GM18907 (cell line): ENCODE measurements around the gene FOXRED2.
"Not testable (repeated sequence)": the region's sequence is repeated elsewhere in the genome, so short reads cannot be mapped to it uniquely, and the experiment has no call there.

Source experiments
- ATAC-seq: cut with Tn5 transposase; IDR thresholded peaks from one replicate; pipeline ENCODE4 v1.9.1; 2021; ENCODE audit warnings: mild to moderate bottlenecking, moderate library complexity; ENCODE audit not compliant: unreplicated experiment

Gene FOXRED2

DNA sequence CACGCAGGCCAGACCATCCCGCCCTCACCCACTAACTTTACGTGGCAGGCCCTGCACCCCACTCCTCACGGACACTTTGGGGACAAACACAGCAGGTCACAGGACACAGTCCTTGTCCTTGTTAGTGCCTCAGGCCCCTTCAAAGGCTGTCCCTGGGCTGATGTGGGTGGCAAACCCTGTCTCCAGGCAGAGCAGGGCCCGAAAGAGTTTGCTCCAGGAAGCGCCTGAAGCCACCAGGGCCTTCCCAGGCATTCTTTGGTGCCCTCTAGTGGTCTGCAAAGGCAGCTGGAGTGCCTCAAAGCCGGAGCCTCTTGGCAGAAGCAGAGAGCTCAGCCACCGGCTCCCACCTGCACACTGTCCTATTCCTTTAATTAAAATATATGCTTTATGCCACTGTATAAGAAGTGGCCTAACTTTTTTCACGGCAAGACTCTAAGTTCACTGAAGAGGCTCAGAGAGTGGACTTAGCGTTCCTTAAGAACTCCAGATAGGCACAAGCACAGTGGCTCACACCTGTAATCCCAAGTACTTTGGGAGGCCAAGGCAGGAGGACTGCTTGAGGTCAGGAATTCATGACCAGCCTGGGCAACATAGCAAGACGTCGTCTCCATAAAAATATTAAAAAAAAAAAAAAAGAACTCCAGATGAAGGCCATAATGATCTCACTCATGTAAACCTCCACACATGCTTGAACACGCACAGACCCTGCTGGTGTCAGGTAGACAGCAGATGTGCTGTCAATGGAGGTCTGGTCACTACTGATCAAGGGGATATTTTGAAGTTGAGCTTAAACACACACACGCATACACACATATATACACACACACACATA, 36.5 kb downstream of the FOXRED2 start:
- peak; percentile 47 for ATAC-seq

DNA sequence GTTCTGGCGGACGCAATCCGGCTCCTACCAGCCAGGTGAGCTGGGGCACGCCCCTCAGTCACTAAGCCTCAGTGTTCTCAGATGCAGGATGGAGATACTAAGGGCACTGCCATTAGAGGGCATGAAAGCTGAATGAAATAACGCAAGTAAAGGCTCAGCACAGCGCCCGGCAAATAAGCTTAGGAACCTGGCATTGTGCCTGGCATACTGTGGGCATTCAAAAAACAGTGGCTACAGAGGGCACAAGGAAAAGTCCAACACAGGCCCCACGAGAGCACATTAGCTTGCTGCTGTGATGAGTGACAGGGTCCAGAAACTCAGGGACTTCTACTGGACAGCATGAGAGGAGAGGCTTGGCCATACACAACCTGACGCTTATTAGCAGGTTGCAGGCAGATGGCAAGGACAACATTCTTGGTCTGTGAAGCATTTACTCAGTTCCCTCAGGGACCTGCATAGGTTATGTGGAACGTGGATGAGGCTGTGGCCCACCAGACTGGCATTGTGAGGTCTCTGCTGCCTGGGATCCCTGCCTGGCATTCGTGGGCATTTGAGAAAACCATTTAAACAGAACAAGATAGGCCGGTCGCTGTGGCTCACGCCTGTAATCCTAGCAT, 37.6 kb downstream of the FOXRED2 start:
- no peak for ATAC-seq

DNA sequence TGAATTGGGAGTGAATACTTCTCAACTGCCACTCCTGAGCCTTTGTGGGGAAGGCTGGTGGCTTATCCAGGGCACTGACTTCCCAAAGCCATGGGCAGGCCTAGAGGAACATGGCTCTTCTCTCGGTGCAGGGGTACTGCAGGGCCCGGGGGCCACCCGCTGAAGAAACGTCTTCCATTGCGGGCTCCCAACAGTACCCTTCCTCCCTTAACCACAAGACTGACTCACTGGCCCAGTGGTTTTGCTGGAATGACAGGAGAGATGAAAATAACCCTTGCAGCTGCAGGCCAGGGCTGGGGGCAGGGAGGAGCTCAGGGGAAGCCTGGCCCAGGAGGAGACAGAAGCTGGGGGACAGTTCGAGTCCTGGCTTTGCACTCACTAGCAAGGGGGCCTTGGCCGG, 38.9 kb downstream of the FOXRED2 start:
- no peak for ATAC-seq

DNA sequence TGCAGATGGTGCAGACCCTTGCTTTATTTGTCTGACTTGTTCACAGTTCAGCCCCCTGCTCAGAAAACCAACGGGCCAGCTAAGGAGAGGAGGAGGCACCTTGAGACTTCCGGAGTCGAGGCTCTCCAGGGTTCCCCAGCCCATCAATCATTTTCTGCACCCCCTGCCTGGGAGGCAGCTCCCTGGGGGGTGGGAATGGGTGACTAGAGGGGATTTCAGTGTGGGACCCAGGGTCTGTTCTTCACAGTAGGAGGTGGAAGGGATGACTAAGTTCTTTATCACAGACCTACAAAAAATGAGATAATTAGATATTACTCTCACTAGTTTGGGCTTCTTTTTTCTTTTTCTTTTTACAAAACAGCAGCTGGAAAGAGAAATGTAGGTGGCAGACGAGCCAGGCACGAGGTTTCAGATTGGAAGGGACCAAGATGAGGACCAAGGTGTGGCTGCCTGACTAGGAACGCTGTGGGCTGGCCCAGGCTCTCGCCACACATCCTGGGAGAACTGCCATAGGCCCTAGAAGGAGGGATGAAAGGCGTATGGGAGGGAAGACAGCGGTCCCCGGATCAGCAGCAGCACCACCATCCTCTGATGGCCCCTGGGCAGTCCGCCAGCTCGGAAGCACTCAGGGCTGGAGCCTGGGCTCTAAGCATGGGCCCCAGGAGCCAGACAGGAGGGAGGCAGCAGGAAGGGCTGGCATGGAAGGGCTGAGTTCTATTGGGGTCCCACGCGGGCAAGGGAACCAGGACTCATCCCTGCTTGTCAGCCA, 39.6 kb downstream of the FOXRED2 start:
- ATAC-seq, result no peak

DNA sequence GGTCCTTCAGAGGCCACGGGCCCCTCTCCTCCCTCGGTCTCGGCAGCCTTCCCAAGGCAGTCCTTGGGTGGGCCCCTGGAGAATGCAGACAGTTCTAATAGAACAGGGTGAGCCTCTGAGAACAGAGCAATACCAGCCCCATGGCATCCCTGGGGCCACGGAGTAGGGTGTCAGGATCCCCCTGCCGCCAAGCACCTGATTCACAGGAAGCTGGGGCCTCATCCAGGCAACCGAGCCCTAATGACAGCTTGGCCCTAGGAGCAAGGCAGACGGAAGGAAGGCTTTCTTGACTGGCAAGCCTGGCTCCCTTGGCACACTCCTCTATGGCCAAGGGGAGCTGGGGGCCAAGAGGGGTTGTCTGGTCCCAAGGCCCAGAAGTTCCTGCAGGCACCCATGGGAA, 40.6 kb downstream of the FOXRED2 start:
- no peak for ATAC-seq

DNA sequence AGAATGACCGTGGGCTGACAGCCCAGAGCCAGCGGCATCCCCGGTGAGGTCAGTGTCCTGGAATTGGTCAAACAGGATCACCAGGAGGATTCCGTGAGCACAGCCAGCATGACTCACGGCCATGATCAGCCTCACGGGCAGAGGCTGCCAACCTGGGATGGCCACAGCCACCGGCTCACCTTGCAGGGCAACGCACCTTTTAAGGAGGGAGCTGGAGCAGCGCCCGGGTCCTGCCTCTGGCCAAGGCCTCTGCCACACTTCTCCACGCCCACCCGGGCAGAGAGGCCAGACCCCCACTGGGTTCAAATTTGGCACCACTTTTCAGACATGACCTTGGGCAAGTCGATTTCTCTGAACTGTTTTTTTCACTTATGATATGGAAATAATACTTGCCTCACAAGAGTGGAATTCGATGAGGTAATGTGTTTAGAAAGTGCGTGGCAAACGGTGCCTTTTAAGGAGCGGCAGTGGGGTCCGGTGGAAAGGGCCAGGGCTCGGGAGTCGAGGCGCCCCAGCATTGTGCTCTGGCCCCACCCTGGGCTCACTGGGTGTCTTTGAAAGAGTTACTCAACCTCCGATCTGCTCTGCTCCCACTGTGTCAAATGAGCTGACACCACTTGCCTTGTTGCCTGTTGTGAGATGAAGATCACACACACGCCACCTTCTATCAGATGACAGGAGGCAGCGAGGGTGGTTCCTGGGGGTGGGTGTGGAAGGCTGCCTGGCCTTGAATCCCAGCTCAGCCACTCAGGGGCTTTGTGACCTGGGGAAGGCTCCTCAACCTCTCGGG, 41.4 kb downstream of the FOXRED2 start:
- no peak for ATAC-seq

DNA sequence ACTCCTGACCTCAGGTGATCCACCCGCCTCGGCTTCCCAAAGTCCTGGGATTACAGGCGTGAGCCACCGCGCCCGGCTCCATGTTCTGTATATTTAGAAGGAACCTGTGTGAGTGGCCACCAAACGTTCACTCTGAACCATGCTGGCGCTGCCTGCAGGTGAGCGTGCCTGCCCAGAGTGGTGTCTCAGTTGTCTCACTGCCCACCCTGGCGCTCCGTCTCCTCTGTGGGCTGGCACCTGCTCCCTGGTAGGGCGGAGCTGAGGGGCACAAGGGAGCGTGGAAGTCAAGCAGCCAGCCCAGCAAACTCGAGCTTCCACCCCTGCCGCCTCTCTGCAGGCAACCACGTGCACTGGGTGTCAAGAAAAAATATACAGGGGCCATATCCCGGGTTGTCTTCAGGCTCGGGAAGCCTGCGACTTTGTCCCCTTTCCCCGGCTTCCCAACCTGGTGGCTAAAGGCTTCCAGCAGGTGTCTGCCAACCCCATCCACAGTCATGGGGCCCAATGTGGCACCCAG, 42.1 kb downstream of the FOXRED2 start:
- ATAC-seq, result no peak

DNA sequence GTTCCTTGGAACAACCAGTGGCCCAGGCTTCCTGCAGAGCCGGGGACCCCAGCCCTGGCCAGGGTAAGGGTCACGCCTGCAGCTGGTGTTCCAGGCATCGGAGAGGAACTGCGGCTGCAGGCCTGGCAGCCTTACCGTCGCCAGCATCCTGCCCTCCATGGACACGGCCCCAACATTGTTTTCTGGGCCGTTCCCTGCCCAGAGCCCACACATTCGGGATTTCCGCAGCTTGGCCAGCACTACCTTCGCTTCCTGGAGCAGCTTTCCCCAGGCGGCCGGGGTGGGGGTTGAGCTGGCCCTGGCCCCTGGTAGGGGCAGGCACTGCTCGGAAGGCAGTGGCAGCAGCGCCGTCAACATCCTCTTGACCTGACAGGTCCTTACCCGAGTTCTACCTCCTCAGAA, 43.1 kb downstream of the FOXRED2 start:
- no peak for ATAC-seq

DNA sequence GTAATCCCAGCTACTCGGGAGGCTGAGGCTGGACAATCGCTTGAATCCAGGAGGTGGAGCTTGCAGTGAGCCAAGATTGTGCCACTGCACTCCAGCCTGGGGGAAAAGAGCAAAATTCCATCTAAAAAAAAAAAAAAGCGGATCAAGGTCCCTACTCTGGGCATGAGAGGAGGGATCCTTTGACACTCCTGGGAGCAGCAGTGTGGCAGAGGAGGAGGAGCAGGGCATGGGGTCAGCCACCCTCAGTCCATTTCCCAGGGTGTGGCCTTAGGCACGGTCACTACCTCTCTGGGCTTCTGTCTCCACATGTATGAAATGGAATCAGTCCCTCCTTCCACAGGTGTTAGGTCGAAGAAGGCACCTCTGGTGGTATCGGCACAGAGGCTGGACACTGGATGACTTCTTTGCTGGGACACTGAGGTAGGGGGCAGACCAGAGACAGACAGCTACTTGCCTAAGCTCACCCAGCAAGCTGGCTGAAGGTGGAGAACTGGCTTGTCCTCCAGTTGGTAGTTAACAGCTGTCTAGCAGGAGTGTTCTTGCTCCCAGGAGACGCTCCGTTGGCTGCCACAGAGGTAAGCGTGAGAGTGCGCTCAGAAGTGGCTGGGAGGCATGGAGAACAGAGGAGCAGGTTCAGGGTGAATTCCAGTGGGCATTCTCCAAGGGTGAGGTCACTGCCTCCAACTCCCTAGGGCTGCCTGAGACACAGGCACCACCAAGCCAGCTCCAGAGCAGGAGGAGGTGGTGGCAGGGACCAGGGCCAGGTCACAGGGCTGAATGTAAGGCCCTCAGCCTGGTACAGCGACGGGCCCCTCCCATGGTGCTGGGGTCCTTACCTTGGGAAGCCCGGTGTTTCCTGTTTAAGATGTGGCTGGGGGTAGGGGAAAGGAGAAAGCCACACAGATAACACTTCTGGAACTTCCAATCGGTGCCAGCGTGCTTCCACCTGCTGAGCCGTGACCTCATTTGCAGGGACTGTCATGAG, 44.9 kb downstream of the FOXRED2 start:
- no peak for ATAC-seq

DNA sequence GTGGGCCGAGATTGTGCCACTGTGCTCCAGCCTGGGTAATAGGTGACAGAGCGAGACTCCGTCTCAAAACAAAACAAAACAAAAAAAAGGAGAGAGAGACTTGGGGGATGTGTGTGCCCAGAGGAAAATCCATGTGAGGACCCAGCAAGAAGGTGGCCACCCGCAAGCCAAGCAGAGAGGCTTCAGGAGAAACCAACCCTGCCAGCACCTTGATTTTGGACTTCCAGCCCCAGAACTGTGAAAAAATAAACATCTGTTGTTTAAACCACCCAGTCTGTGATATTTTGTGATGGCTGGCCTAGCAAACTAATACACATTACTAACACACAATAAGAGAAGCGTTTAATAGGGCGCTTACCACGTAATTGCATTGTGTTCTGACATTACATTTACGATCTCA, 46.6 kb downstream of the FOXRED2 start:
- ATAC-seq, result no peak

DNA sequence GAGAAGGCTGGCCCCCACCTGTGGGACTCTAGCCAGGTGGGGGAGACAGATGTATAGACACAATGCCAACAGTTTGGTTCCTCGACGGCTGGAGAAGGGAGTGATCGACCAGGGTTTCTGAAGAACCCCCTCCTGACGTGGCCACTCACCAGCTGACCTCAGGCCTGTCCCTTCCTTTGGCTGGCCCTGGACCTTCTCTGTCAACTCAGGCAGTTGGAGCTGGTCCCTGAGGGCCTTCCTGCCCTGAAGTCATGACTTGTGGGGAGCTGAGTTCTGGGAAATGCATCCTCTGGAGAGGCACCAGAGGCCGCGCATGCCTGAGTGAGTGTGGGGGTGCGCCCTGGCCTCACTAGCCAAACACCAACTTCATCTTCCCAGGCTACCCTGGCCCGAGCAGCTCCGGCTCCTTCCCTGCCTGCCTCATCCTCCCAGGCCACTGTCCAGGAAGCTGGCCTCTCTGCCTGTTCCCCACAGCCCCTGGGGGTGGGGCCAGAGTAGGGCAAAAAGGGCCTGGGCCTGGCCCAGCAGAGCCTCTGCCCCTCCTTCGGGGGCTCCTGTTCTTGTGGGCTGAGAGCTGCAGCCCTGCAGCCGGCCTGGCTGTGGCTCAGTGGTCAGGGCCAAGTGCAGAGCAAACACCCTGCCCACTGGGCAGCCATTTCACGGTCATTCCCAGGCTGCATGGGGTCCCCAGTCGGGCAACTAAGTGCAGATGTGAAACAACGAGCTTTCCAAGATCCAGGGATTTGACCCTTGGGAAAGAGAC, 49.0 kb downstream of the FOXRED2 start:
- no peak for ATAC-seq

DNA sequence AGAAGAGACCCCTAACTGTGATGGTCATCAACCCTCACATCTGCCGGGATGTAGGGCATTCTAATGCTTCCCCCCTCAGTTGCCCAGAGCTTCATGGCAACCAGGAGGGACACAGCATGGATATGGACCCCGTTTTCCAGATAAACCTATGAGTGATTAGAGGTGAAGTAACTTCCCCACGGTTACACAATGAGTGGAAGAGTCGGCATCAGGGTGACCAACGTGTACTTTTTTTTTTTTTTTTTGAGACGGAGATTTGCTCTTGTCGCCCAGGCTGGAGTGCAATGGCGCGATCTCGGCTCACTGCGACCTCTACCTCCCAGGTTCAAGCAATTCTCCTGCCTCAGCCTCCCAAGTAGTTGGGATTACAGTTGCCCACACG, 50.4 kb downstream of the FOXRED2 start:
- ATAC-seq, result no peak

DNA sequence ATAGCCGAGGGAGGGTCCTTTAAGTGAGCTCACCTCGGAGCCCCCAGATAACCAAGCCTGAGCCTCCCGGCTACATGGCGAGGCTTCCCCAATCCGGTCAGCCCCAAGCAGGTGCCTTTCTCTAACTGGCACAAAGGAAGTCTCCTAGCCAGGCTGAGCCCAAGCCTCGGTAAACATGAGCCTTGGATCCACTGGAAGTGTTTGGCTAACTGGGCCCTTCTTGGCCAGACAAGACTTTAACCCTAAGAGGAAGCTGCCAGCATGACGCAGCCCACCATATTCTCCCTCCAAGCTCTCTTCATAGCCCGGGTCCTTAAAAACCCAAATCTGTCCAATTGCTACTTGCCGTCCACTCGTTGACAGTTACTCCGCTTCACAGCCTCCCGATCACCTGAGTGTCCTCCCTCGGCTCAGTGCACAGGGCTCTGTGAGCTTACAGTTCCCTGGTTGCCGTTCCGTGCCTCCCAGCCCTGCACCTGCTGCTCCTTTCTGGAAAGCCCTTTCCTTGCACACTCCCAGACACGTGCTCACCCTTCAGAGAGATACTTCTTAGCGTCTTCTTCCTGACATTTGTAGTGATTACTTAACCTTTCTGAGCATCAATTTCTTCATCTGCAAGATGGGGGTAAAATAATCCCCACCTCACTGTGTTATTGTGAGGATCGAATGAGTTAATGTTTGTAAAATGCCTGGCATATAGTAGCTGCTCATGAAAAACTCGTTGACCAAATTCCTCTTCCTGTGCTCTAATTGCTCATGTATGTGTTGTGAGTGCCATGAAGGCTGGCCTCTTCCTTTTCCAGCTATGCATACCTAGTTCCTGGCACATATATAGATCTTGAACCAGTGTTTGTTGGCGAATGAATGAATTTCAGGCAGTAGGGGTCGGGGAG, 51.0 kb downstream of the FOXRED2 start:
- ATAC-seq, result no peak

DNA sequence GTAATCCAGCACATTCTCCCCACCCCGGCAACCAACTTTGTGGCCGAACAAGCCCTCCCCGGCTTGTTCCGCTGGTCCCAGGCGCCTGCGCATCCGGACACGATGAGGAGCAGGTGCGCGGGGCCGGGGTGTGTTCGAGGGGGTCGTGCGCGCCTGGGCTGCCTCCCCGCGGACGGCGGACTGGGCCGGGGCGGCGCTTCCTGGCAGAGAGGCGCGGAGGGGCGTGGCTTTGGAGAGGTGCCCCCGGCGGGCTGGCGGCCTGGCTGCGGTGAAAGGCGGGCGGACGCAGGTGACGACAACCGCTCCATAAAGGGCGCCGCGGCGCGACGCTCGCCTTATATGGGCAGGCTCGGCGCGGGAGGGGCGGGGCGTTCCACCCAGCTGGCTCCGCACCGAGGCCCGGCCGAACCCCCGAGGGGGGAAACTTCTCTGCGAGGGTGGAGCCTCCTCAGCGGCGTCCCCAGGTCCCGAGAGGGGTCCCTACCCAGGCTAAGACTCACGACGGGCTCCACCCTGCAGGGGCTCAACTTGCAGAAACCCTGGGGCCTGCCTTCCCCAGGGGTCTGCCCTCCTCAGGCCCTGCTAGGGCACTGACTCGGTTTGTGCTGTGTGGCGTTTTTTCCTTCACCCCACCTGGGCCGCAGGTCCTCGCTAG, 51.8 kb downstream of the FOXRED2 start:
- peak; percentile 53 for ATAC-seq

DNA sequence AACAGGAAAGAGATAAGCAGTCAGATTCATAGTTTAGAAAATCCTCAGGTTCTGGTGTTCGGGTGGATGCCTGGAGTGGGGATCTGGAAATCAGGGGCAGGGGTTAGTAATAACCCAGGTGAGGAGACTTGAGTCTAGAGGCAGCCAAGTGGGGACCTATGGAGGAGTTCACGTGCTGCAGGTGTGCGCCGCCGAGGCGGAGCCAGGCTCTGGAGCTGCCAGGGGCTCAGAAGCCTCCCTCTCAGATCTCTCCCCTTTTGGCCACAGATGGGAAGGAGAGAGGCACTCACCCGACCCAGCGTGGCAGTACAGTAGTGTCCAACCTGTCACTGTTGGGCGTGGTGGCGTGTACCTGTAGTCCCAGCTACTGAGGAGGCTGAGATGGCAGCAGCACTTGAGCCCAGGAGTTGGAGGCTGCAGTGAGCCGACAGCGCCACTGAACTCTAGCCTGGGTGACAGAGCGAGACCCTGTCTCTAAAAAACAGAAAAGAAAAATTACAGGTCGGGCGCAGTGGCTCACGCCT, 52.9 kb downstream of the FOXRED2 start:
- no peak for ATAC-seq

DNA sequence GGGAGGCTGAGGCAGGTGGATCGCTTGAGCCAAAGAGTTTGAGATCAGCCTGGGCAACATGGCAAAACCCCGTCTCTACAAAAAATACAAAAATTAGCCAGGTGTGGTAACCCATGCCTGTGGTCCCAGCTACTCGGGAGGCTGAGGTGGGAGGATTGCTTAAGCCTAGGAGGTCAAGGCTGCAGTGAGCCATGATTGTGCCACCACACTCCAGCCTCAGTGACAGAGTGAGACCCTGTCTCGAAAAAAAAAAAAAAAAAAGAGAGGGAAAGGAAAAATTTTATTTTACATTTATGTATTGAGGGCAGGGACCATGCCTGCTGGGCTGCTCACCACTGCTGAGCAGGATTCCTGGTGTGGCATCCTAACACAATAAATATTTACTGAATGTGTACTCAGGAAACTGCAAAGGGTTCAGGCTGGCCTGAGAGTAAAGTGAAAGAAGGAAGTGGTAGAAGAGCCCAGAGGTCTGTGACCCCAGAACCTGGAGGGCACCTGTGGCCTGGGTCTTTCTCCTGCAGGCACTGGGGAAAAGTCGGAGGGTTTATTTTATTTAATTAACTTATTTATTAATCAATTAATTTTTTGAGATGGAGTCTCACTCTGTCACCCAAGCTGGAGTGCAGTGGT, 53.7 kb downstream of the FOXRED2 start:
- ATAC-seq, result not testable (repeated sequence)
